Motor neuron (in vitro differentiated cells): Measurements from ENCODE around the gene ZFP69. TPM values are rescaled to one million over a fixed set of nuclear protein-coding genes. Genes with fewer than 3 reads are reported as not detected.
A peak's percentile ranks its signal among the peaks of the same experiment; 100 is the strongest.
"Not testable (repeated sequence)": the region's sequence is repeated elsewhere in the genome, so short reads cannot be mapped to it uniquely, and the experiment has no call there.

ENCODE experiments used
- ATAC-seq, 8 experiments: fragments of 200-7000 bp; cut with Tn5 transposase; replicated peaks in 6 of 8; 2 replicates each; pipeline ENCODE4 v1.8.0; 2021; ENCODE audit warnings: mild to moderate bottlenecking in 8 of 8, moderate library complexity in 8 of 8
- H3K27ac ChIP-seq, 2 donors: fragments of 250-450 bp; sonication (Bioruptor Pico); 2 replicates each; pipeline ENCODE4 v1.9.0; 2021; ENCODE audit warnings: antibody characterized with exemption in 2 of 2, mild to moderate bottlenecking in 2 of 2, moderate library complexity in 1 of 2
- H3K4me1 ChIP-seq, 2 donors: fragments of 250-450 bp; sonication (Bioruptor Pico); replicated peaks in 1 of 2; 2 replicates each; pipeline ENCODE4 v1.6.1; 2021; ENCODE audit warnings: antibody characterized with exemption in 2 of 2, mild to moderate bottlenecking in 2 of 2, moderate library complexity in 1 of 2
- H3K4me3 ChIP-seq, 5 donors: fragments of 250-450 bp; sonication (Bioruptor Pico); 2 replicates each; pipeline ENCODE4 v1.9.0; 2021; ENCODE audit warnings: antibody characterized with exemption in 5 of 5, mild to moderate bottlenecking in 5 of 5, moderate library complexity in 4 of 5
- WGBS, 10 experiments: fragments of 450-650 bp; shearing (Covaris generic); methylation state at CpG; one replicate each; pipeline ENCODE4 v1.0.0; 2022; 5-methylcytosine and 5-hydroxymethylcytosine counted together
- in situ Hi-C, 9 experiments: fragments of 400-800 bp; cut with MboI; loops; one replicate each; pipeline ENCODE4 v1.15.0; 2021; ENCODE audit warnings: low sequenced_read_pairs in 9 of 9, low pct_unique_long_range_greater_than_20kb in 2 of 9; ENCODE audit not compliant: unreplicated experiment in 9 of 9
- total RNA-seq, 8 experiments: library from RNA; unstranded; fragments of 300-600 nt; gene quantifications; 2 replicates each; pipeline versions ENCODE4 v1.2.3 to v1.2.4, GENCODE V29; 2022

Gene ZFP69
- total RNA-seq, 8 experiments from 2014 or later = 4.8 to 8.5 (median 7.3) TPM

GRCh38 chr1:40462956-40463590, 14.0 kb upstream of the ZFP69 start:
- ATAC-seq = no peak
- no peak overlapping the region for H3K27ac ChIP-seq
- no peaks in the 10 kb centered on the region for H3K4me1 ChIP-seq
- WGBS, 10 experiments = 33 to 100% (median 94%) methylated on average over 1 to 3 of the region's 3 CpGs; no CpG with 5 or more reads in 1 of the 10 experiments
- in situ Hi-C loops = no loop called here
- no peak overlapping the region for H3K4me3 ChIP-seq

GRCh38 chr1:40469327-40469726, 7.8 kb upstream of the ZFP69 start:
- 67 to 100% (median 95%) methylated on average over 1 to 2 of the region's 2 CpGs for WGBS, 10 experiments
- H3K4me3 ChIP-seq = no peak overlapping the region
- no peaks in the 10 kb centered on the region for H3K4me1 ChIP-seq
- H3K27ac ChIP-seq = no peak overlapping the region
- no peak for ATAC-seq
- in situ Hi-C loops = no loop called here

DNA sequence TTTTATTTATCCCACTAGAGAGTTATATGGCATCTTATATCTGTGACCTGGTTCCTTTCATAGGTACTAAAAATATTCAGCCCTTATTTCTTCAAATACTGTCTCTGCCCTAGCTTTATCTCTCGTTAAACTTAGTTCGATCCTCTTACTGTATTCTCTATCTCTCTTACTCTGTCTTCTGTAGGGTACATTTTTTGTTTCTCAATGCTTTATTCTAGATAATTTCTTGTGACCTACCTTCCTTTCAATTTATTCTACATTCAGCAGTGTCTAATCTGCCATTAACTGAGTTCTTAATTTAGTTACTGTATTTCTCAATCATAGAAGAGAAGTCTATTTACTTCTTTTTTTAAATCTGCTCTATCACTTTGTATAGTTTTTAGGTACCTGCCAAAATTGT, 1.8 kb upstream of the ZFP69 start:
- 73 to 96% (median 88%) methylated on average over 1 to 2 of the region's 2 CpGs; no CpG with 5 or more reads in 1 of the 10 experiments for whole genome bisulfite sequencing, 10 experiments
- peaks cover 7 to 12% of the 10 kb centered on the region in 2 donors for H3K4me1 ChIP-seq
- no peak overlapping the region for H3K4me3 ChIP-seq
- no peak overlapping the region for H3K27ac ChIP-seq
- no peak for ATAC-seq
- in situ Hi-C loops = no loop called here

- Histone ChIP-seq H3K27ac (peak overlapping the region; percentile 33 to 66), H3K4me1 (peaks cover 7 to 12% of the 10 kb centered on the region in 2 donors), H3K4me3 (peak overlapping the region; percentile 55 to 86 (median 76))
- peak; percentile 60 to 73 (median 66) for ATAC-seq
- in situ Hi-C loops = no loop called here
- 0 to 20% (median 7%) methylated on average over 3 to 12 of the region's 17 CpGs; no CpG with 5 or more reads in 4 of the 10 experiments for WGBS, 10 experiments
These were observed 576 bp downstream of the ZFP69 start for GRCh38 chr1:40477678-40478053.

DNA sequence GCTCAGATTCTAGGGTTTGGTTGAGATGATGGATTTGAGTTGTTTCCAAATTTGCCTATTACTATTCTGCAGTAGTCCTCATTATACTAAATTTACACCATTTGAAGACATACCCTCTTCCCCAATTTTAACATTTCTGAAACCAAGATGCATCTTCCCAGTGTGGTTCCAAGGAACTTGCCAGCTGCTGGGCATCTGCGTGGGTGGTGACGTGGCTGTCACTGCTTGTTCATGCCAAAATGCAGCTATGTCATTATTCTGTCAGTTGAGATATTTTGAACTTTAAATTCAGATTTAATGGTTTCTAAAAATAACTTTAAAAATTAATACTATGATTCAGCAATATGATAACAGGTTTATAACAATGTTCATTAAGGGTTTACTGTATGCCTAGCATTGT, 1.2 kb downstream of the ZFP69 start:
- no peak for ATAC-seq
- peak overlapping the region; percentile 55 to 86 (median 76) for H3K4me3 ChIP-seq
- no peak overlapping the region for H3K27ac ChIP-seq
- 11 to 100% (median 83%) methylated on average over 2 of the region's 2 CpGs; no CpG with 5 or more reads in 3 of the 10 experiments for WGBS, 10 experiments
- H3K4me1 ChIP-seq = peaks cover 7 to 12% of the 10 kb centered on the region in 2 donors
- in situ Hi-C loops = no loop called here

GRCh38 chr1:40479156-40479555, 2.1 kb downstream of the ZFP69 start:
- WGBS, 10 experiments = 70 to 100% (median 87%) methylated on average over 2 to 4 of the region's 4 CpGs; no CpG with 5 or more reads in 5 of the 10 experiments
- Histone ChIP-seq H3K4me1 (peaks cover 7 to 12% of the 10 kb centered on the region in 2 donors), H3K4me3 (no peak overlapping the region), H3K27ac (no peak overlapping the region)
- no peak for ATAC-seq
- in situ Hi-C loops = no loop called here

DNA sequence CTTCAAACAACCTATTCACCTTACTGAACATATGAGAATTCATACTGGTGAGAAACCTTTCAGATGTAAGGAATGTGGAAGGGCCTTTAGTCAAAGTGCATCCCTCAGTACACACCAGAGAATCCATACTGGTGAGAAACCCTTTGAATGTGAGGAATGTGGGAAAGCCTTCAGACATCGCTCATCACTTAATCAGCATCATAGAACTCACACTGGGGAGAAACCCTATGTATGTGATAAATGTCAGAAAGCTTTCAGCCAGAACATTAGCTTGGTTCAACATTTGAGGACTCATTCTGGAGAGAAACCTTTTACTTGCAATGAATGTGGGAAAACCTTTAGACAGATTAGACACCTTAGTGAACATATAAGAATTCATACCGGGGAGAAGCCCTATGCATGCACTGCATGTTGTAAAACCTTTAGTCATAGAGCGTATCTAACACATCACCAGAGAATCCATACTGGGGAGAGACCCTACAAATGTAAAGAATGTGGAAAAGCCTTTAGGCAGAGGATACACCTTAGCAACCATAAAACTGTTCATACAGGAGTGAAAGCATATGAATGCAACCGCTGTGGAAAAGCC, 18.3 kb downstream of the ZFP69 start:
- H3K27ac ChIP-seq = no peak overlapping the region
- WGBS, 10 experiments = 60 to 100% (median 92%) methylated on average over 1 to 4 of the region's 4 CpGs; no CpG with 5 or more reads in 1 of the 10 experiments
- in situ Hi-C loops = no loop called here
- no peak overlapping the region for H3K4me3 ChIP-seq
- no peaks in the 10 kb centered on the region for H3K4me1 ChIP-seq
- no peak for ATAC-seq

DNA sequence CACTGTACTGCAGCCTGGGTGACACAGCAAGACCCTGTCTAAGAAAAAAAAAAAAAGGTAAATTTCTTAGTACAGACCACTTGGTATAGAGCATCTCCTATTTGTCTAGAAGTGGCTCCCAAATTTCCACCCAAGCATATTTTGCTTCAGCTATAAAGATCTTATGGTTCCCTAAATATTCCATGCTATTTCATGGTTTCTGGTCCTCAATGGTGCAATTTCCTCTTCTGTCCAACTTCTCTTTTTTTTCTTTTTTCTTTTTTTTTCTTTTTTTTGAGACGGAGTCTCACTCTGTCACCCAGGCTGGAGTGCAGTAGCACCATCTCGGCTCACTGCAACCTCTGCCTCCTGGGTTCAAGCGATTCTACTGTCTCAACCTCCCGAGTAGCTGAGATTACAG, 25.6 kb downstream of the ZFP69 start:
- H3K27ac ChIP-seq, H3K4me1 ChIP-seq, H3K4me3 ChIP-seq, ATAC-seq, in situ Hi-C loops: not testable (repeated sequence)
- WGBS, 10 experiments = 63 to 100% (median 96%) methylated on average over 2 to 4 of the region's 4 CpGs; no CpG with 5 or more reads in 1 of the 10 experiments

- no peak for ATAC-seq
- peak overlapping the region; percentile 47 to 74 (median 65) for H3K4me3 ChIP-seq
- in situ Hi-C loops = no loop called here
- H3K4me1 ChIP-seq = peaks cover 6 to 9% of the 10 kb centered on the region in 2 donors
- 64 to 97% (median 74%) methylated on average over 4 to 6 of the region's 6 CpGs for WGBS, 10 experiments
- H3K27ac ChIP-seq = no peak overlapping the region
These were observed 30.9 kb downstream of the ZFP69 start for GRCh38 chr1:40507973-40508372.

DNA sequence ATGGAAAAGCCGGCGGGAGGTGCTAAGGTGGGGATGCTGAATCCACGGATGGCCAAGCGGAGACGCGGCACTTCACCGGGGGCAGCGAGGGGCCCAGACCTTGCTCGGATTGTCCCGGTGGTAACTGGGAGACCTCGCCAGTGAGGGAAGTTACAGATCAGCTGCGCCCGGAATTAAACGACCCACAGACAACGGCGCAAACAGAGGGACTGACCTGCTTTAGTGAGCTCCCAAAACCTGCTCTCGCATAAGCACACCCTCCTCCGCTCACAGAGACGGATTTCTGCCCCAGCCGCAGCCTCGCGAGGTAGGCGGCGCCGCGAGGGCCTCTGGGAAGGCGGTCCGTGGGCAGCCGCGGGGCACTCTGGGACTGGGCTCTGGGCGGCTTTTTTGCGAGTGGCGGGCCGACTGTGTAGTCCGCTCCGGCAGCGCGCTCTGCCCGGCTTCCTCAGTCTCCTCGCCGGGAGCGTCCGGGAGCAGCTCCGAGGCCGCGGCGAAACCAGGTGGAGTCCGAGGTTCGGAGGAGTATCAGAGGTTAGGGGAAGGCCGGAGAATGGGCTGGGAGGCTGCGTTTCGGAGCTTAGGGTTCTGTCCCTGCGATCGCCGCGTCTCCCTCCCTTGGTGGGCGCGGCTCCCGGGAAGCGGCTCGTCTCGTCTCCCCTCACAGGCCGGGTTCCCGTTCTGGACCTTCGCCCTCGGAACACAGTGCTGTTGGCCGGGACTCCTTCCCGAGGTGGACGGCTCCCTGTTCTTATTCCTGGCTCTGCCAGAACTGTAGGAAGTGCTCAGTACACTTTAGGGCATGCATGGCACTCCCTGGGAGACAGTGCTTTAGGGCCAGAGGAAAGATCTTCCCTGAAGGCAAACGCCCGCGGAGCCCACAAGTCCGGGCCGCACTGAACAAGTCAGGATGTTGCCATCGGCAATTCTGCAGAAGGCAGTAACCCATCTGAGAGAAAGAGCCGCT, 31.6 kb downstream of the ZFP69 start, which contains the start of gene EXO5:
TSS of gene EXO5 (plus strand) at position 393 of the 967 bp plus-strand sequence. CDS start 5,778 bp downstream, outside the sequence.
- peak; percentile 96 to 99 (median 98) for ATAC-seq
- peak within 1 kb of the TSS; percentile 47 to 74 (median 65) for H3K4me3 ChIP-seq
- in situ Hi-C loops = no loop called here
- WGBS, 10 experiments = 0 to 21% (median 4%) methylated on average over 2 to 58 of the region's 76 CpGs
- H3K27ac ChIP-seq = peak within 1 kb of the TSS; percentile 23 to 33
- H3K4me1 ChIP-seq = peaks cover 6 to 9% of the 10 kb centered on the region in 2 donors

GRCh38 chr1:40519517-40519916, 42.4 kb downstream of the ZFP69 start:
- WGBS, 10 experiments = 61 to 100% (median 90%) methylated on average over 1 to 2 of the region's 2 CpGs; no CpG with 5 or more reads in 1 of the 10 experiments
- H3K4me3 ChIP-seq = no peak overlapping the region
- no peak for ATAC-seq
- no peaks in the 10 kb centered on the region for H3K4me1 ChIP-seq
- in situ Hi-C loops = no loop called here
- H3K27ac ChIP-seq = no peak overlapping the region

DNA sequence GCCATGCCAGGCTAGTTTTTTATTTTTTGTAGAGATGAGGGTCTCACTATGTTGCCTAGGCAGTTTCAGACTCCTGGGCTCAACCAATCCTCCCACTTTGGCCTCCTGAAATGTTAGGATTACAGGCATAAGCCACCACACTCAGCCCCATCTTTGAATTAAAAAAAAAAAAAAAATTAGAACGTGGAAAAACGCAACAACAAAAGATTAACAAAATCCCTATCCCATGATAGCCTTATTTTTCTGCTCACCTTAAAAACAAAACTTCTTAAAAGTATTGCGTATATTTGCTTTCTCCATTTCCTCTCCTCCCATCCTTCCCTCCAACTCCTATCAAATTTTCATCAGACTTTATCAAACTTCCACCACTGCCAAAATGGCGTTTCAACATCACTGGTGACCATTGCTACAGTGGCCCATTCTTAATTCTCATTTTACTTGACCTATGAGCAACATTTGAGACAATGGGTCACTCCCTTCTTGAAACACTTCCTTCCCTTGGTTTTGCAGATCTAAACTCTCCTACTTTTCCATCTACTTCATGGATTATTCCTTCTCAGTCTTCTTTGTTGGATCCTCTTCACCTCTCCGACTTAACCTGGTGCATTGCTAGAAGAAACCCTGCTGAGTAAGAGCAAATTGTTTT, 53.8 kb downstream of the ZFP69 start:
- in situ Hi-C loops = no loop called here

More for the DNA sequence above, 53.8 kb downstream of the ZFP69 start:
- ATAC-seq = peak in 6 of 8 experiments; percentile 0 to 34 (median 8)
- Histone ChIP-seq H3K4me3 (peak overlapping the region; percentile 52 to 75 (median 59)), H3K4me1 (peaks cover 4 to 12% of the 10 kb centered on the region in 2 donors), H3K27ac (peak overlapping the region; percentile 22 to 51)
- WGBS, 10 experiments = 22 to 65% (median 47%) methylated on average over 3 to 5 of the region's 5 CpGs
